Hepatocyte (in vitro differentiated cells): ENCODE measurements around the gene ABHD2.

ENCODE experiments used
- EZH2 ChIP-seq: fragments of 200-600 bp; sonication (generic); IDR thresholded peaks from 2 replicates; pipeline ENCODE4 v1.6.1; 2016; ENCODE audit warnings: antibody characterized with exemption, mild to moderate bottlenecking, borderline replicate concordance
- EZH2phosphoT487 ChIP-seq: fragments of 200-600 bp; sonication (generic); IDR thresholded peaks from one replicate; pipeline ENCODE4 v1.6.1; 2018; ENCODE audit warnings: antibody characterized with exemption, mild to moderate bottlenecking, low read depth, moderate library complexity; ENCODE audit not compliant: unreplicated experiment, severe bottlenecking

GRCh38 chr15:89042387-89042786 is 45.9 kb upstream of the ABHD2 start:
- TF ChIP-seq EZH2 (no peak), EZH2phosphoT487 (no peak)
